Subcutaneous abdominal adipose tissue (tissue), 5 donors: ENCODE data around the gene GLDC.

Experiments
- H3K27ac ChIP-seq: one replicate; pipeline ENCODE4 v1.7.0; 2013; ENCODE audit warnings: low read depth, mild to moderate bottlenecking, inconsistent platforms, low read length, moderate library complexity
- H3K27me3 ChIP-seq, 5 donors: one replicate each; pipeline ENCODE4 v1.7.0; 2013; ENCODE audit warnings: low read length in 5 of 5, inconsistent platforms in 1 of 5; ENCODE audit not compliant: control insufficient read depth in 5 of 5, insufficient read depth in 4 of 5
- H3K36me3 ChIP-seq, 5 donors: one replicate each; pipeline ENCODE4 v1.7.0; 2013; ENCODE audit warnings: low read length in 5 of 5; ENCODE audit not compliant: control insufficient read depth in 5 of 5, insufficient read depth in 5 of 5
- H3K4me1 ChIP-seq, 5 donors: one replicate each; pipeline ENCODE4 v1.7.0; 2013; ENCODE audit warnings: low read length in 5 of 5, mild to moderate bottlenecking in 3 of 5, moderate library complexity in 1 of 5; ENCODE audit not compliant: control insufficient read depth in 5 of 5, insufficient read depth in 5 of 5
- H3K4me3 ChIP-seq, 5 donors: one replicate each; pipeline ENCODE4 v1.7.0; 2013; ENCODE audit warnings: low read length in 5 of 5, low read depth in 1 of 5
- H3K9ac ChIP-seq, 5 donors: one replicate each; pipeline ENCODE4 v1.7.0; 2013; ENCODE audit warnings: low read length in 5 of 5, mild to moderate bottlenecking in 4 of 5, moderate library complexity in 3 of 5
- H3K9me3 ChIP-seq, 5 donors: one replicate each; pipeline ENCODE4 v1.7.0; 2013; ENCODE audit warnings: low read length in 5 of 5; ENCODE audit not compliant: control insufficient read depth in 5 of 5
- donor health status: healthy.
- donor health status: healthy.
- donor health status: healthy.
- donor health status: healthy.
- donor health status: healthy.

The GLDC gene

DNA sequence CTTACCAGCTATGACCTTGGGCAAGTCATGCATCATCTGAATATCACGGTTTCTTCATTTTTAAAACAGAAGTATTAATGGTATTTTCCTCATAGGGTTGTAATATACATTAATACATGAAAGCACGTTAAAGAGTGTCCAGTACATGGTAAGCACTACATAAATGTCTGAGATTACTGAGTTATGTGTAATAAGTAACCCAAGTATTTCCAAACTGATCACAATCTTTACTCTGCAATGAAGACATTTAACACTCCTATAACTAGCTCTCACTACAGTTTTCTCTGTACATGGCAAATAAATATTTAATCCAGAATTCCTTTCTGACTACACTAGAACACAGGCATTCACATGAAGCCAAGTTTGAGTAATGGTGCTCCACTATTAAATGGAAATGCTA lies 4.0 kb downstream of the GLDC start:
- no peak overlapping the region for H3K4me3 ChIP-seq
- H3K27me3 ChIP-seq = peaks cover 19 to 35% (median 22%) of the 10 kb centered on the region in 5 donors
- H3K9ac ChIP-seq = no peak overlapping the region
- H3K27ac ChIP-seq = no peak overlapping the region
- no peaks in the 10 kb centered on the region for H3K36me3 ChIP-seq
- H3K4me1 ChIP-seq = peaks cover 0 to 17% (median 16%) of the 10 kb centered on the region in 5 donors
- no peaks in the 10 kb centered on the region for H3K9me3 ChIP-seq

GRCh38 chr9:6641056-6641455 lies 4.5 kb downstream of the GLDC start:
- Histone ChIP-seq H3K27me3 (peaks cover 18 to 32% (median 22%) of the 10 kb centered on the region in 5 donors), H3K9me3 (no peaks in the 10 kb centered on the region), H3K36me3 (no peaks in the 10 kb centered on the region), H3K4me1 (peaks cover 0 to 17% (median 15%) of the 10 kb centered on the region in 5 donors), H3K27ac (no peak overlapping the region), H3K4me3 (no peak overlapping the region), H3K9ac (no peak overlapping the region)

GRCh38 chr9:6640268-6641051 lies 5.1 kb downstream of the GLDC start:
- Histone ChIP-seq H3K36me3 (no peaks in the 10 kb centered on the region), H3K27me3 (peaks cover 18 to 28% (median 22%) of the 10 kb centered on the region in 5 donors), H3K4me3 (no peak overlapping the region), H3K9ac (no peak overlapping the region), H3K9me3 (no peaks in the 10 kb centered on the region), H3K4me1 (peaks cover 0 to 11% (median 9%) of the 10 kb centered on the region in 5 donors), H3K27ac (no peak overlapping the region)

- Histone ChIP-seq H3K27me3 (peaks cover 13 to 25% (median 20%) of the 10 kb centered on the region in 5 donors), H3K9ac (no peak overlapping the region), H3K9me3 (no peaks in the 10 kb centered on the region), H3K27ac (no peak overlapping the region), H3K36me3 (no peaks in the 10 kb centered on the region), H3K4me1 (peaks cover 0 to 3% (median 2%) of the 10 kb centered on the region in 5 donors), H3K4me3 (no peak overlapping the region)
Measured at GRCh38 chr9:6639622-6640021, 5.9 kb downstream of the GLDC start.

- Histone ChIP-seq H3K27me3 (peaks cover 0 to 8% (median 4%) of the 10 kb centered on the region in 5 donors), H3K4me1 (no peaks in the 10 kb centered on the region), H3K4me3 (no peak overlapping the region)
Measured at GRCh38 chr9:6634444-6634843, 11.1 kb downstream of the GLDC start.

GRCh38 chr9:6633378-6633777 lies 12.2 kb downstream of the GLDC start:
- Histone ChIP-seq H3K4me3 (no peak overlapping the region), H3K4me1 (no peaks in the 10 kb centered on the region), H3K9me3 (no peaks in the 10 kb centered on the region), H3K27ac (no peak overlapping the region), H3K36me3 (no peaks in the 10 kb centered on the region), H3K27me3 (peaks cover 0 to 8% (median 4%) of the 10 kb centered on the region in 5 donors), H3K9ac (no peak overlapping the region)

More at GRCh38 chr9:6634444-6634843, 11.1 kb downstream of the GLDC start:
- Histone ChIP-seq H3K36me3 (no peaks in the 10 kb centered on the region), H3K27ac (no peak overlapping the region), H3K9me3 (no peaks in the 10 kb centered on the region), H3K9ac (no peak overlapping the region)

GRCh38 chr9:6632516-6633183 lies 12.9 kb downstream of the GLDC start:
- Histone ChIP-seq H3K4me1 (no peaks in the 10 kb centered on the region), H3K27ac (no peak overlapping the region), H3K9me3 (no peaks in the 10 kb centered on the region), H3K9ac (no peak overlapping the region), H3K27me3 (peaks cover 0 to 8% (median 4%) of the 10 kb centered on the region in 5 donors), H3K36me3 (no peaks in the 10 kb centered on the region), H3K4me3 (no peak overlapping the region)

- Histone ChIP-seq H3K27me3 (peaks cover 0 to 8% (median 4%) of the 10 kb centered on the region in 5 donors), H3K4me3 (no peak overlapping the region), H3K36me3 (no peaks in the 10 kb centered on the region), H3K9ac (no peak overlapping the region), H3K4me1 (no peaks in the 10 kb centered on the region), H3K9me3 (no peaks in the 10 kb centered on the region), H3K27ac (no peak overlapping the region)
Measured at GRCh38 chr9:6631207-6631512, 14.4 kb downstream of the GLDC start.

DNA sequence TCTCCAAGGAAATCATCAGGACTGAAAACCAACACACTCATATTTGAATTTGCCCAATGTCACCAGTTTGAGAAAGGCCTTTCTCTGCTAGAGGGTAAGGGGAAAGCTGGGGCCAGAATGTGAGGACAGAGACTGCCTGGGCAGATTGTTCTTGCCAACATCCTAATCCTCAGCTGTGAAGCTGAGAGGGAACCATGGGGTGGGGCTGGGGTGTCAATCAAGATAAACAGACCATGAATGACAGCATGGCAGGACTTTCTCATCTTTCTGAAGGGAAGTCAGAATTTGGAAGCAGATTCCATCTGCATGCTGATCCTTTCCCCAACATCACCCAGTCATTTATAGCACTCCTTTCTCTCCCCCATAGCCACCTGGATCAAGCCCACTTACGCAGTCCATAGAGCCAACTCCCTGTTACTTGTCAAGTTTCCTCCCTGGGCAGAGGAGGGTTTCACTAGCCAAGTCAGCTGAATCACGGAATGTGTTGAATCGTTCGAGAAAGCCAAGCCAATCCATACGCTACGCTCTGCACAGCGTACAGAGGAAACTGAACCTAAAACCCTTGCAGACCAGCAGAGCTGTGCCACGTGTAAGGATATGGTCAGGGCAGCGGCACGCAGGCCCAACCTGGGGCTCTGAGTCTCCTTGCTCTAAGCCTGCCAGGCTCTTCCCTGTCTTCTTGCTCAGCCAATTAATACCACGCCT lies 14.9 kb downstream of the GLDC start:
- no peaks in the 10 kb centered on the region for H3K36me3 ChIP-seq
- no peaks in the 10 kb centered on the region for H3K4me1 ChIP-seq
- no peak overlapping the region for H3K4me3 ChIP-seq
- H3K27me3 ChIP-seq = peaks cover 0 to 8% (median 5%) of the 10 kb centered on the region in 5 donors
- H3K9ac ChIP-seq = no peak overlapping the region
- H3K9me3 ChIP-seq = no peaks in the 10 kb centered on the region
- H3K27ac ChIP-seq = no peak overlapping the region

GRCh38 chr9:6628704-6629103 lies 16.8 kb downstream of the GLDC start:
- Histone ChIP-seq H3K9ac (no peak overlapping the region), H3K4me1 (no peaks in the 10 kb centered on the region), H3K36me3 (no peaks in the 10 kb centered on the region), H3K27me3 (peaks cover 0 to 5% (median 2%) of the 10 kb centered on the region in 5 donors), H3K27ac (no peak overlapping the region), H3K9me3 (no peaks in the 10 kb centered on the region), H3K4me3 (no peak overlapping the region)
